GM18868 (cell line): ENCODE measurements around the gene PAX2.

Source experiments
- ATAC-seq: cut with Tn5 transposase; IDR thresholded peaks from one replicate; pipeline ENCODE4 v1.9.1; 2021; ENCODE audit warnings: mild to moderate bottlenecking, moderate library complexity; ENCODE audit not compliant: unreplicated experiment

Gene PAX2

GRCh38 chr10:100831742-100832141, 86.4 kb downstream of the PAX2 start:
- no peak for ATAC-seq

- ATAC-seq, result no peak
Measured at GRCh38 chr10:100835810-100836209, 90.4 kb downstream of the PAX2 start.

DNA sequence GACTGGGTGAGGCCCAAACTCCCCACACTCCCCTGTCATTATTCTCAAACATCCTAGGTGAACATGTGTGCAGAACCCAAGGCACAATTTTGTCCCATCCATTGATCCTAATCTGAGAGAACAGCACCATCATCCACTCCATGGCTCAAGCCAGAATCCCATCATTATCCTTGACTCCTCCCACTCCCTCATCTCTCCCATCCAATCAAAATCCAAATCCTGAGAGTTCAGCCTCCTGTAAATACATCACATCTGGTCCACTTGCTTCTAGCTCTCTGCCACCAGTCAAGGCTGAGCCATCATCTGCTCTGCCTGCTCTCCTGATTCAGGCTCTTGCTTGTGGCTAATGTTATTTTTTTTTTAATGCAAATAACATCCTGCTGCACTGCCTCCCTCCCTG, 91.5 kb downstream of the PAX2 start:
- ATAC-seq, result no peak

DNA sequence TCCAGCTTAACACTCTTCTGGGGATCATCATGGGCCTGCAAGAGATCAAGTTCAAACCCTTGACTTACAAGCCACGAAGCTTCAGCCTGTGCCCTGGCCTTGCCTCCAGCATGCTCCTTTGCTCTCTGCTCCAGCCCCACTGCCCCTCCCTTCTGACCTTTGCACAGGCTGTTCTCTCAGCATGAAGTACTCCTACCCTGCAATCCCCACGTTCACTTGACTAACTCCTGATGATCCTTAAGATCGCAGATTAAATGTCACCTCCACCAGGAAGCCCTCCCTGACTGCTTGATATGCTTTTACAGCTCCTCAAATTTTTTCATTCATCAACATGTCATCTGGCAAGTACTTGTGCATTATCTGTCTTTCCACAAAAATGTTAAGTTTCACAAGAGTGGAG, 91.9 kb downstream of the PAX2 start:
- no peak for ATAC-seq

GRCh38 chr10:100838986-100839385, 93.6 kb downstream of the PAX2 start:
- ATAC-seq, result no peak

DNA sequence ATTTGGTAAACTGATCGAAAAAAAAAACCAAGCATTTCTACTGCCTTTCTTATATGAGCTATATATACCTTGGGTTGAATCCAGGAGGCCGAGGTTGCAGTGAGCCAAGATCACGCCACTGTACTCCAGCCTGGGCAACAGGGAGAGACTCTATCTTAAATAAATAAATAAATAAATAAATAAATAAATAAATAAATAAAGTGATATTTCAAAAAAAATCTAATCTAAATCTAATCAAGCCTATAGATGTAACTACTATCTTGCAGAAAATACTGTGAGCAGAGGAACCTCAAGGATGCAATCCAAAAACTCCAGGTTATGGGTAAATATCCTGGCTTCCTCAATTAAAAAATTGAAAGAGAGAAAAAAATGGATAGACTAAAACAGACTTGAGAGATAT, 96.1 kb downstream of the PAX2 start:
- ATAC-seq, result no peak

DNA sequence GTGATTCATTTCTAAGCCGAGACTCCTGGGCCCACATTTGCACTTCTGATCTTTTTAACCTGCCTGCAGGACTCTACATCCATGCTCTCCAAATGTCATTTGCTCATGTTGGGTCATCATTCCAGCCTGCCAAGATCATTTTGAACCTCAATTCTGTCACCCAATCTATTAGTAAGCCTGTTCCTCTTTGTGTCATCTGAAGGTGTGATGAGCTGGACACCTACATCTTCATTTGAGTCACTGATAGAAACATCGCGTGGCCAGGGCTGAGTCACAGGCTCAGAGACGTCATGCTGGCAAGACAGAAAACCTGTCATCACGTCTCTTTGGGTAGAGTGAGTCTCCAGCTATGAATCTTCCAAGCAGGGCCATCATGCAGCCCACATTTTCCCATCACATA, 102.1 kb downstream of the PAX2 start:
- no peak for ATAC-seq

DNA sequence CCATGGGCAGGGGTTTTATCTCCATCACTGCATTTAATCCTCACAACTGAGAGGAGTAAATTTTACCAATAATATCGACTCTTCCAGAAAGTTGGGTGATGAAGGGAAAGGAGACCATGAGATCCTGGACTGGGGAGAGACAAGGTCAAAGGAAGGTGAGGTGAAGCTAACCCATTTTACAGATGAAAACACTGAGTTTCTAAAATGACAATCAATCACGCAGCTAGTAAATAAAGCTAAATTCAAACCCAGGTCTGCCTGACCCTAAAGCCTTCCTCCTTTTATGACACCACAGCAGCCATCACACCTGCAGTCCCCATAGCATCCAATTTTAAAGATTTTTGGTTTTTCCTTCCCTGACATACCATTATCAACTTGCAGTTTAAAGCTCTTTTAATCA, 103.4 kb downstream of the PAX2 start:
- ATAC-seq, result no peak

DNA sequence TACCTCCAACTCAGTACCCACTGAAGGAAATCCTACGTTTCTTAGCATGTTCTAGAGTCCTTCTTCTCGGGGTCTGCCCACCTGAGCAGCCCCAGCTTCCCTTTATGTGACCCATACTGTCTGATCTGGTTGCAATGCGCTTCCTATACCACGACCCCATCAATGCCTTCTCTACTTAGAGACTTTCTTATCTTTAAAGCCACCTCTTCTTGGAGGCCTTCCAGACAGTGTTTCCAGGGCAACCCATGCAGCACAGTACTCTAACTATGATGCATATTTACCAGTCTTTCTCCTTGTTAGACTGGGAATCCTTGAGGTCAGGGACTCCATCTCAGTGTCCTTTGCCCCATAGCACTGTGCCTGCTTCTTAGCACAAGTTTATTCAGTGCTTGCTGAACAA, 112.9 kb downstream of the PAX2 start:
- no peak for ATAC-seq

DNA sequence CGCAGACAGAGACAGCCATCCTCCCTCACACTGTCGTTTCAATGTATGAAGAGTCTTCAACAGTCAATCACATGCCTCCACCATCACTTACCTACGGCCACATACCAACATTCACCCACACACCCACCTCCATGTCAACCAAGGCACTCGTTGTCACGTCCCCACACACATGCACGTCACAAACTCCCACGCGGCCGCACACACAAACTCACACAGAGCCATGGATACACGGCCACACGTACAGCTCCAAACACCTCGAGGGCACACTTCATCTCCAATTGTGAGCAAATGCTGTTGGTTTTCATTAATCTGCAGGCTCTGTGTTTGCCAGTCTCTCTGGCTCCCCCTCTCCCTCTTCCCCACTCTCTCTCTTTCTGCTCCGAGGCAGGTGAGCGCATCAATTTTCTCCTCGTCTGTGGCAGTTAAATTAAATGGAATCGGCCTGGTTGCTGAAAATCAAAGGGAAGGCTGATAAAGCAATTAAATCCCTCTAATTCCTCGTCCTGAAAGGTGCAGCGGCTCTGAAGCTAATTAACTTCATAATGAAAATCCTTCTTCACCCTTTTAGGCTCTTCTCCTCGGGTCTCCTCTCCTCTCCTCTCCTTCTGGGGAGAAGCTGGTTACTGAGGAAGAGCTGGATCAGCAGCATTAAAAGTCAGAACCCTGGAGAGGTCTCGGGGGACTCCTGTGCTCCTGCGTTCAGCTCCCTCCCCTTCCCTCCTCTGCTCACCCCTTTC, 113.5 kb downstream of the PAX2 start:
- ATAC-seq, result no peak

GRCh38 chr10:100859484-100859763, 114.0 kb downstream of the PAX2 start:
- no peak for ATAC-seq

- ATAC-seq, result no peak
Measured at GRCh38 chr10:100863433-100863832, 118.1 kb downstream of the PAX2 start.

DNA sequence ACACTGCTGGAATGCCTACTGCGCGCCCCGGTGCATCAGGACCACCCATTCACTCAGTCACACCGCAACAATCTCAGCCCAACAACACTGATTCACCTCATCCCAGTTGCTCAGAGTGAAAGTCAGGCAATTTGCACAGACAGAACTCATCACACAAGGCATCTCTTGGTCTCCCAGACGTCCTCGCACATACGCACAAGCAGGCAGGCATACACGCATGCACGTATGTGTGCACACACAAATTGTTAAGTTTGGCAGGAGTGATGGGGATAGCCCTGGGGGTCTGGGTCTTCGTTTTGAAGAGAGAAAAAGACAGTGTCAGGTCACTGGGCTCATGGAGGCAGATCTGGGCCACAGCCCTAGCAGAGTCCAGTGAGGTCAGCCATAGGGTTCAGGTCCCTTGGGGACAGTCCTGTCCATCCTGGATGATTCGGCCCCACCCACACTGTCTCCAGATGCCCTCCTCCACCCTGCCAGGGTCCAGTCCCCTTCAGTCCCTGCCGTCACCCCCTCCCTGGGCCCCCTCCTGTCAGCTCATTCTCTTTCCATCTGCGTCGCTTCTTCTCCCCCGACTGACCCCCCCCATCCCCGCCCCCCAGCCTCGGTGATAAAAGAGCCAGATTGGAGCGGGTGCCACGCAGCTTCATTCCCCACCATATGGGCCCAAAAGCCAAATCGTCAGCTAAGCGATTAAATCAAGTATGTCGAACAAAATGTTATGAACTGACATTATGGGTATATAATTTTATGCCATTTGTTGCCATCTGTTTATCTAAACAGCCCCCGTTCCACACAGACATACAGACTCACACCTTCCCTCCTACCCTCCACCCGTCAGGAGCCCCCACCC, 118.9 kb downstream of the PAX2 start:
- ATAC-seq, result no peak

GRCh38 chr10:100864978-100865377, 119.6 kb downstream of the PAX2 start:
- ATAC-seq, result no peak

DNA sequence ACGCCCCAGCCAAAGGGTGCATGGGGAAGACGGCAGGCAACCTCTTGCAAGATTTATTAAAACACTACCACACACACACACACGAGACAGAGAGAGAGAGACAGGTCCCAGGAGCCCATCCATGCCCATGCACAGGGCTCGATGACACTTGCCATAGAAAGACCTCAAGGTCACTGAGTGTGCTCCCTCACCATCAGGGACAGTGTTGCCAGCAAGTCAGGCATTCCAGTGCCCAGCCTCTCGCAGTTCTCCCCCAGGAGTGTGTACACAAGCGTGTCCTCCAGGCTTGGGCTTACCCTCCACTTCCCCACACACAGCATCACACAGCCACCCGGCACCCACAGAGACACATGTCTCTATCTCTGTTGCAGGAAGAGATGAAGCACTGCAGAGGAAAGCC, 120.6 kb downstream of the PAX2 start:
- ATAC-seq, result no peak

- ATAC-seq, result no peak
Measured at GRCh38 chr10:100866575-100867098, 121.3 kb downstream of the PAX2 start.

- no peak for ATAC-seq
Measured at GRCh38 chr10:100867261-100867963, 122.0 kb downstream of the PAX2 start.

DNA sequence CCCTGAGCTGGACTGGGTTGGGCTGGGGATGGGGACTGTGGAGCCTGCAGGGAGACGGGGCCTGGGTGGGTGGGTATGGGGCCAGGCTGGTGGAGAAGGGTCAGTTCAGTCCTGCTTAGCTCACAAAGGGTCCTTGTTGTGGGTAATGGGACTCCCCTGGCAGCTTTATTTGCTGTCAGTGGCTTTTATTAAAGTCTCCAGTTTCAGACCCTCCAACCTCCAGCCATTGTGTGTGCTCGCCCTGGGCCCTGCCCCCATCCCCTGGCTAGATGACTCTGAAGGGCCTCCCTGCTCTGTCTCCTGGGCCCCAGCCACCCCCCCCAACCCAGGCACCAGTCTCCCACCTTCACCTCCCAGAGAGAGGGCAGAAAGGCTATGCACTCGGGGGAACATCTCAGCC, 123.0 kb downstream of the PAX2 start:
- no peak for ATAC-seq

GRCh38 chr10:100869399-100869798, 124.0 kb downstream of the PAX2 start:
- no peak for ATAC-seq

GRCh38 chr10:100872034-100872791, 126.8 kb downstream of the PAX2 start:
- no peak for ATAC-seq
